SIG-M5 treated with dmso at 0.1 percent for 504 hours (cell line): ENCODE measurements around the gene CHRND.

ENCODE experiments used
- DNase-seq: peaks from one replicate; lab custom pipeline; 2025; ENCODE audit not compliant: unreplicated experiment; lab: John Stamatoyannopoulos, UW

CHRND gene

GRCh38 chr2:232541195-232541960, 15.4 kb downstream of the CHRND start:
- no peak for DNase-seq

- no peak for DNase-seq
Measured at GRCh38 chr2:232541961-232542714, 16.2 kb downstream of the CHRND start.

DNA sequence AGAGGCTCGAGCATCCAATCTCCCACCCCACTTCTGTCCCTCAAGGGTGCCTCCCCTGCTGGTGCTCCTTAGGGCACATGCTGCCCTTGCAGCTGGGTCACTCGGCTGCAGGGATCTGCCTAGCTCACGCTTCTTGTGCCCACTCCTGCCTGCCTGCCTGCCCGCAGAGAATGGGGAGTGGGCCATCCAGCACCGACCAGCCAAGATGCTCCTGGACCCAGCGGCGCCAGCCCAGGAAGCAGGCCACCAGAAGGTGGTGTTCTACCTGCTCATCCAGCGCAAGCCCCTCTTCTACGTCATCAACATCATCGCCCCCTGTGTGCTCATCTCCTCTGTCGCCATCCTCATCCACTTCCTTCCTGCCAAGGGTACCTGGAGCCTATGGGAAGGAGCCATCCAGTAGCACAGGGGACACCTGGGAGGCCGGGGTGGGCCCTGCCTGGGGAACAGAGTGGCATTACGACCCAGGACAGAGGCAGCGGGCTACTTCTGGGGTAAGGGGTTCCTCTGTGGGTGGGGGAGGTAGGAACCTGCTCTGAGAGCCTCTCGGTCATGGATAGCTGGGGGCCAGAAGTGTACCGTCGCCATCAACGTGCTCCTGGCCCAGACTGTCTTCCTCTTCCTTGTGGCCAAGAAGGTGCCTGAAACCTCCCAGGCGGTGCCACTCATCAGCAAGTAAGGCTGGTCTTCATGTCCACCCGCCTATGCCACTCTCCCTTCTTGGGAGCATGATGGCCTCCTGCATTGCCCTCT, 16.9 kb downstream of the CHRND start:
- DNase-seq = no peak

DNA sequence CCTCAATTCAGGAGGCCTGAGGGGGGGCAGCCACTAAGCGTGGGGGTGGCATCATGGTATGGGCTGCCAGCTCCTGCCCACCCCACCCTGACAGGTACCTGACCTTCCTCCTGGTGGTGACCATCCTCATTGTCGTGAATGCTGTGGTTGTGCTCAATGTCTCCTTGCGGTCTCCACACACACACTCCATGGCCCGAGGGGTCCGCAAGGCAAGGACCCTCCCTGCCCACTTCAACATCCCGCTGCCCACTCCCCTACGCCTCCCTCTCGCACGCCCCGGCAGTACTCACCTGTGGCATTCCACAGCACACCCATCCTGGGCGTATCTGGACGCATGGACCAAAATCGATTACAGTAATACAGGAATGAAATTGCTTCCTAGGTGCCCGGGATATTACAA, 17.5 kb downstream of the CHRND start:
- no peak for DNase-seq

- no peak for DNase-seq
Measured at GRCh38 chr2:232543928-232544631, 18.1 kb downstream of the CHRND start.

GRCh38 chr2:232544674-232545073, 18.7 kb downstream of the CHRND start:
- DNase-seq = no peak

GRCh38 chr2:232545511-232546375, 19.8 kb downstream of the CHRND start:
- DNase-seq = no peak

GRCh38 chr2:232547991-232548390, 22.0 kb downstream of the CHRND start:
- DNase-seq = no peak

GRCh38 chr2:232549655-232550353, 23.8 kb downstream of the CHRND start:
- DNase-seq = no peak

DNA sequence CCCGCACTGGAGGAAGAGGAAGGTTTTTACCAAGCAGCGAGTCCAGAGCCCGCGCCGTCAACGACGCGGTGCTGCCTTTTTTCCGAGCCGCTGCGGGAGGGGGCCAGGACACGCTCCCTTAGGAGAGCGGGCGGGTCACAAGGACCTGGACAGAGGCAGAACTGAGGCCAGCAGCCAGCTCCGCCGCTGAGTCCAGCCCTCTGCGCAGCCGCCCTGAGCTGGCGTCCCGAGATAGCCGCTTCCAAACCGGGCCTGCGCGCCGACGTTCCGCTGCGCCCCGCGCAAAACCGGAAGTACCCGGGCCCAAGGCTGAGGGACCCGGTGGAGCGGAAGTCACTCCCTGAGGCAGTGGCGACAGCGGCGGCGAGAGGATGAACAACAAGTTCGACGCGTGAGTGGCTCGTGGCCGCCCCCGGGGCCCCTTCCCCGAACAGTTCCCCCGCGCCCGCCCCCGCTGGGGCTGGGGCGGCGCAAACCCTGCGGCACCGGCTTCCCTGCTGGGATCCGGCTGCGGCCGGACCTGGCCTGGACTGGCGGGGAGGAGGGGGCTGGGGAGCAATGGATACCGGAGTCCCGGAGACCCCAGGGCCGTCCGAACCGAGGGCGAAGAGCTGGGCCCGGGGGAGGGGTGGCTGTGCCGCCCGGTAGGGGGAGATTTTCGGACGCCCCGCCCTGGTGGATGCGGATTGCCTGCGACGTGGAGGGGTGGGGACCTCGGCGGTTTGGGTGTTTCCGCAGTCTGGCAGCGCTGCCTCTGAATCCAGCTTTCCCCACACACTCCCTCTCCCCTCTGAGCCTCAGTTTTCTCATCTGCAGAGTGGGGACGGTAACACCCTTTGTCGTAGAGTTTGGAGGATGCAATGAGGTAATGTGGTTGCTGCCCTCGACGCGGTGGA, 24.6 kb downstream of the CHRND start, which contains the start of the genes EIF4E2 and TIGD1:
Gene EIF4E2, plus strand, starts transcription at position 336 of the 896 bp plus-strand sequence. Its CDS starts 36 bp downstream, at position 372.
Gene TIGD1, minus strand, starts transcription at position 204 of the 896 bp plus-strand sequence. CDS start 675 bp downstream, outside the sequence.
- DNase-seq = peak; percentile 91

DNA sequence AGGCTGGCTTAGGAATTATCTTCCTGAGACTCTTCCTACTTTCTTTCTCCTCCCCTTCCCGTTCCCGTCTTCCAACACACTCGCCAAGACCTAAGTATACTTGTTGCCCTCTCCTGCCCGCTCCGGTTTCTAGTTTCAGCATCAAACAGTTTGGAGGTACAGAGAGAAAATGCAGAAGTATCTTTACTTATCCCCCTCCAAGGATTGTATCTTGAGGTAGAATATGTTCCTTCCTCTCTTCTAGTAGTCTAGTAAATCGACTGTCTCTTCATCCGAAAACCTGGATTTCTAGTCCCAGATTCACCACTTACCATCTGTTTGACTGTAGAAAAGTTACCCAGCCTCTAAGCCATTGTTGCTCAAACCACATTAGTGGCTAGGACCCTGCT, 25.3 kb downstream of the CHRND start:
- peak; percentile 61 for DNase-seq

GRCh38 chr2:232551776-232552175, 25.8 kb downstream of the CHRND start:
- no peak for DNase-seq

DNA sequence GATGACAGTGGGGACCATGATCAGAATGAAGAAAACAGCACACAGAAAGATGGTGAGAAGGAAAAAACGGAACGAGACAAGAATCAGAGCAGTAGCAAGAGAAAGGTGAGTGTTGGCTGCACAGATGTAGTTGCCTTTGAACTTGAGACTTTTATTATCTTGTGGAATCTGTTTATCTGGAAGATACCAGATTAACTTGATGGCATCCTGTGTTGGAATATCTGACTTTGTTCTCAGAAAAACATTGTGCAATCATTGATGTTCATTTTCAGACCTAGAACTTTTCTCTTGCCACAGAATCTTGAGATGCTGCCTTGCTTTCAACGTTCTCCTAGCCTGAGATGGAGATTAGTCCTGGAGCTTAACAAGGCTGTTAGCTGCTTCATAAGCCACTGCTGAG, 30.5 kb downstream of the CHRND start:
- DNase-seq = no peak

DNA sequence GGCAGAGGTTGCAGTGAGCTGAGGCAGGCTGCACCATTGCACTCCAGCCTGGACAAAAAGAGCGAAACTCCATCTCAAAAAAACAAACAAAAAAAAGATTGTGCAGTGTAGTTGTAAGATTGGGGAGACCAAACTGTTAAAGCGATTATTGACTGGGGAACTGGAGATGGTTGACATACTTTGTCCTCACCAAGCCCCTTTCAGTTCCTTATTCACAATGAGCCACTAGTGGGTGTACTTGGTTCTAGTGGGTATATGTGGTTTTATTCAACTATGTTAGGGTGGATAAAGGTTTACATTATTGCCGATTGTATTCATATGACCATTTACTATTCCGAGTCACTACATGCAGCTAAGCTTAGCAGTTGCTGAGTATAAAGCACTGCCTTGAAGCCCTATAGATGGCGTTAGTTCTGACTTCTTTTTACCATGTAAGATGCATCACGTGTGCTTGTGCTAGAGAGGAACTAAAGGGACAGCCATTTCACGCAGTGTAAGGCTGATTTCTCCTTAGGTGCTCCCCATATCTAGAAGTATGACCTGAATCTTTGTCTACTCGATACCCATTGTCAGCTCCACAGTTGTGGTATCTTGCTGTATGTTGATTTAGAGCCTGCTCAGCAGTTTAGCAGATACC, 36.7 kb downstream of the CHRND start:
- peak; percentile 42 for DNase-seq

DNA sequence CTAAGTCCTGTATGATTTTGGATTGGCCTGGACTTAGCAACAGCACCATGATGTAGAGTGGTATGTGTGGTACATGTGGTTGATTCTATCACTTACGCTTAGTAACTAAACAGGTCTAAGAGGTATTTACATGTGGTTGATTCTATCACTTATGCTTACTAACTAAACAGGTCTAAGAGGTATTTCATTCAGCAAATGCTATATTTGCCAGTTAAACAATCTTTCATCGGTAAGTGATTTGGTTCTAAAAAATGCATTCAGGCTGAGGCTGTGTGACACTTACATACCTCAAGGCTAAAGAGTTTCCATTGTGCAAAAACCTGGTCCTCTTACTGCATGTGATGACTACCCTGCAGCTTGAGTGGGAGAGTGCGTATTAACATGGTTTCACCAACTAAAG, 37.6 kb downstream of the CHRND start:
- DNase-seq = peak; percentile 33

DNA sequence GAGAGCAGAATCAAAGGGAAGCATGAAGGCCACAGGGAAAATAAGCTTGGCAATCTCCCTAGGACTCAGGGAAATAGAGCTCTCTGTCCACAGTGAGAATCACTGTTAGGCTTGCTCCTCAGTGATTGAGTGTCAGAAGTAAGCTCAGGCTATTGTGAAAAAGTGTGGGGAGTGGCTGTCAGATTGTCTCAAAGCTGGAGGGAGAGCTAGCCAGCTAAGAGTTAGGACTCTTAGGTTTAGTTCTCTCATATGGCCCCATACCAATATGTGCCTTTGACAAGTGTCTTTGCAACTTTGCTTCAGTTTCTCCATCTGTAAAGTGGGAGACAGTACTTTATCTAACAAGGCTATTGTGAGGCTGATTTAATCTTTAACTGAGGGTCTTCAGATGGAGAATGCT, 41.8 kb downstream of the CHRND start:
- DNase-seq = no peak

DNA sequence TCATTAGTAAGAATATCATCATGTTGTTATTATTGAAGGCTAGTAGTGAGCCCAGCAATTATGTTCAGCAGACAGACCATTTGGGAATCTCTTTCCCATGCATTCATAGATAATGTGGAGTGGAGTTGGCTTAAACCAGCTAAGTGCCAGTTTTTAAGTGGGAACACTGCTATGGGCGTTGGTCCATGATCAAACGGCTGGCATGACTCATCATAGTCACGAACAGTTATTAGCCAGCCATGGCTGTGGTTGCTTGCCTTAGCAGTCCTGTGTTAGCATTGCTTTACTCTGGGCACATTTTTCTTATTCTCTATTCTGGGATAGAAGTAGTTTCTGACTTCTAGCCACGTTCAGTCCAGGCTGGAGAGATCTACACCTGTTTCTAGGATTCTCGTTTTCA, 42.2 kb downstream of the CHRND start:
- no peak for DNase-seq

DNA sequence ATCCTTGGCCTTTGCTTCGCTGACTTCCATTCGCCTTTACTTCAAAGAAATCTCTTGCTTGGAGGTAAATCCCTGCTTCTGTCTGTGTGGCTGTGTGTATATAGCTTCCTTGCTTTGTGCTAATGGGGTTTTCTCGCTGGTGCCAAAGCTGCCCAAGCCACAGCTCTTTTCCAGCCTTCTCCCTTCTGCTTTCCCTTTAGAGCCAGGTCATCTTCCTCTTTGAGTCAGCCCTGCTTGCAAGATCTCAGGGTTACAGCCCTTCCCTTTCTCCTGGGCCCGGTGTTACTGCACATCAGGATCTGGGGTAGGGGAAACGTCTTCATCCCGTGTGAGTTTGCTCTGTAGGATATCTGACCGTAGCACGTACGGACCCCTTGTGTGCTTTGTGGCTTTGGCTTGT, 43.6 kb downstream of the CHRND start:
- DNase-seq = no peak
